CD4-positive, alpha-beta memory T cell (primary cell): ENCODE results near the gene CCDC177. TPM values are rescaled to one million over a fixed set of nuclear protein-coding genes. Genes with fewer than 3 reads are reported as not detected.

ENCODE experiments used
- CTCF ChIA-PET: fragments of 350-600 bp; sonication (Branson Sonifier 250); formaldehyde crosslinking; loops from one replicate; lab custom pipeline; 2021; ENCODE audit warnings: inconsistent platforms; ENCODE audit not compliant: partially characterized antibody; lab: Charles Lee
- POLR2A ChIA-PET: fragments of 350-600 bp; sonication (Branson Sonifier 250); formaldehyde crosslinking; loops from one replicate; lab custom pipeline; 2021; ENCODE audit not compliant: partially characterized antibody; lab: Charles Lee
- DNase-seq, 5 donors: peaks; one replicate each; pipeline versions ENCODE4 v3.0.0 to v3.0.0-alpha.2; 2020 to 2022; ENCODE audit warnings: mixed read lengths in 1 of 5
- H3K27ac ChIP-seq: one replicate; pipeline ENCODE4 v1.7.0; 2013; ENCODE audit warnings: low read depth, low read length
- H3K27me3 ChIP-seq: 2 replicates; pipeline ENCODE4 v1.7.0; 2013; ENCODE audit warnings: mild to moderate bottlenecking, low read length, moderate library complexity; ENCODE audit not compliant: insufficient read depth
- H3K36me3 ChIP-seq: 2 replicates; pipeline ENCODE4 v1.7.0; 2013; ENCODE audit warnings: mild to moderate bottlenecking, low read length, moderate library complexity; ENCODE audit not compliant: insufficient read depth
- H3K4me1 ChIP-seq: 2 replicates; pipeline ENCODE4 v1.7.0; 2013; ENCODE audit warnings: mild to moderate bottlenecking, low read length, moderate library complexity; ENCODE audit not compliant: insufficient read depth
- H3K4me3 ChIP-seq, 2 donors: one replicate each; pipeline ENCODE4 v1.7.0; 2013; ENCODE audit warnings: low read length in 2 of 2, mild to moderate bottlenecking in 1 of 2
- H3K9me3 ChIP-seq, 2 donors: one replicate each; pipeline ENCODE4 v1.7.0; 2013; ENCODE audit warnings: low read length in 2 of 2, control low read depth in 1 of 2; ENCODE audit not compliant: control insufficient read depth in 1 of 2
- H3K27ac Mint-ChIP-seq, 7 donors: one replicate each; pipeline ENCODE4 v1.8.0; 2020 to 2021; ENCODE audit warnings: mixed read lengths in 7 of 7, mild to moderate bottlenecking in 6 of 7, inconsistent platforms in 3 of 7, moderate library complexity in 3 of 7
- H3K27me3 Mint-ChIP-seq, 2 donors: one replicate each; pipeline ENCODE4 v1.8.0; 2020 to 2021; ENCODE audit warnings: mixed read lengths in 2 of 2
- H3K36me3 Mint-ChIP-seq, 2 donors: one replicate each; pipeline ENCODE4 v1.8.0; 2020 to 2021; ENCODE audit warnings: mixed read lengths in 2 of 2, inconsistent platforms in 1 of 2, mild to moderate bottlenecking in 1 of 2
- H3K4me1 Mint-ChIP-seq, 4 donors: one replicate each; pipeline ENCODE4 v1.8.0; 2020 to 2021; ENCODE audit warnings: mixed read lengths in 4 of 4, mild to moderate bottlenecking in 1 of 4
- H3K4me3 Mint-ChIP-seq, 8 donors: one replicate each; pipeline ENCODE4 v1.8.0; 2020 to 2021; ENCODE audit warnings: mixed read lengths in 8 of 8, mild to moderate bottlenecking in 7 of 8, moderate library complexity in 6 of 8, inconsistent platforms in 3 of 8
- H3K9me3 Mint-ChIP-seq, 8 donors: one replicate each; pipeline ENCODE4 v1.8.0; 2020 to 2021; ENCODE audit warnings: mixed read lengths in 8 of 8, mild to moderate bottlenecking in 5 of 8, inconsistent platforms in 3 of 8, moderate library complexity in 1 of 8
- intact Hi-C: fragments of 100-400 bp; cut with micrococcal nuclease; formaldehyde crosslinking; loops from one replicate; pipeline ENCODE4 v1.15.1; 2023
- polyA plus RNA-seq, 2 donors: library from polyadenylated mRNA; unstranded; fragments of 300-500 nt; fragmentation: Illumina TruSeq; gene quantifications; one replicate each; pipeline ENCODE4 v1.2.3, GENCODE V29; 2021
- total RNA-seq, 2 experiments: library from RNA; stranded (reverse); gene quantifications; one replicate each; pipeline ENCODE4 v1.2.3, GENCODE V29; 2021

The CCDC177 gene
- total and polyA plus RNA-seq, 4 experiments from 2014 or later, result not detected

- peaks cover 0 to 5% (median 0%) of the 10 kb centered on the region in 4 donors for H3K4me1 Mint-ChIP-seq
- no peaks in the 10 kb centered on the region for H3K27me3 ChIP-seq
- peaks cover 5 to 17% of the 10 kb centered on the region in 2 donors for H3K27me3 Mint-ChIP-seq
- no peak overlapping the region for H3K4me3 ChIP-seq
- DNase-seq, result no peak
- H3K27ac ChIP-seq, result no peak overlapping the region
- no peaks in the 10 kb centered on the region for H3K9me3 ChIP-seq
- no peak overlapping the region for H3K4me3 Mint-ChIP-seq
- H3K36me3 ChIP-seq, result no peaks in the 10 kb centered on the region
- H3K9me3 Mint-ChIP-seq, result no peaks in the 10 kb centered on the region
- H3K4me1 ChIP-seq, result no peaks in the 10 kb centered on the region
- no peak overlapping the region for H3K27ac Mint-ChIP-seq
- ChIA-PET CTCF (interaction anchor here (1.4 kb wide), 1 partner anchor 9 kb away, joined by 4 read pairs; no protein-coding TSS in a partner anchor), POLR2A (no interaction called here)
- intact Hi-C loops, result no loop called here
- no peaks in the 10 kb centered on the region for H3K36me3 Mint-ChIP-seq
Observed at GRCh38 chr14:69535230-69535848, 39.3 kb downstream of the CCDC177 start.

DNA sequence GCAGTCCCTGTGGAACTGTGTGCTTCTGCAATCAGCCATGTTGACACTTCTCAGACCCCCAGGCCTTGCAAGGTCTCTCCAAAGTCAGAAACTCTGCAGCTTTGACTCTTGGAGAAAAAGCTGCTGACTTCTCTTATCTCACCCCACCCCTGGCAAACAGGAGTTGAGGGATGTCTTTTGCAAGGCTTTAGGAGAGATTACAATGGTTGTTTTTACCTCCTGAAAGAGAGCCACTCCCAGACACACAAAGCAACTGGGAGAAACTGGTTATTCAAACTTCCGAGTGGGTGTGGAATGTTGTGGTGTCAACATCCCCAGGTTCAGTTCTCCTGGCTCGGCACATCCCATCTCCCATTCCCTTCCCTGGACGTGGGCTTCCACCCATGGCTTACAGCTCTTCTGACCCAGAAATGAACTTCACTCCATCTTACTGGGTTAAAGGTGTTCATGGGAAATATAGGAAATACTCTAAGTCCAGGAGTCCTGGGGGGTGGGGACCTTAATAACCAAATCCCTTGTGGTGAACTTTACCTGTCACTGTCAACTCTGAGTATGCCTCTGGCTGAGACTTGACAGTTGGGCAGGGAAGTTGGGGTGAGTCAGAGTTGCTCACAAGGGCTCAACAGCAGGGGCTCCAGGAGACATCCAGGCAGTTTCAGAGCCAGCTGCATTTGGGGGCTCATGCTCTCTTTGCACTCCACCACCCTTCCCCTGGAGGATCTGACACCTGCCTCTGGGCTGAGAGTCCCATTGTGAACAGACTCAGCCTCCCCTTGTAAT lies 41.9 kb downstream of the CCDC177 start:
- ChIA-PET CTCF (no interaction called here), POLR2A (interaction anchor here (1.2 kb wide), 1 partner anchor 14 kb away, joined by 3 read pairs; no protein-coding TSS in a partner anchor)
- Histone ChIP-seq H3K27me3 (no peaks in the 10 kb centered on the region), H3K4me1 (no peaks in the 10 kb centered on the region), H3K9me3 (no peaks in the 10 kb centered on the region), H3K36me3 (no peaks in the 10 kb centered on the region), H3K27ac (no peak overlapping the region), H3K4me3 (no peak overlapping the region)
- Mint-ChIP-seq H3K27me3 (peaks cover 5 to 16% of the 10 kb centered on the region in 2 donors), H3K4me1 (peaks cover 0 to 5% (median 0%) of the 10 kb centered on the region in 4 donors), H3K27ac (no peak overlapping the region), H3K4me3 (no peak overlapping the region), H3K9me3 (no peaks in the 10 kb centered on the region), H3K36me3 (no peaks in the 10 kb centered on the region)
- intact Hi-C loops, result no loop called here
- DNase-seq, result no peak

DNA sequence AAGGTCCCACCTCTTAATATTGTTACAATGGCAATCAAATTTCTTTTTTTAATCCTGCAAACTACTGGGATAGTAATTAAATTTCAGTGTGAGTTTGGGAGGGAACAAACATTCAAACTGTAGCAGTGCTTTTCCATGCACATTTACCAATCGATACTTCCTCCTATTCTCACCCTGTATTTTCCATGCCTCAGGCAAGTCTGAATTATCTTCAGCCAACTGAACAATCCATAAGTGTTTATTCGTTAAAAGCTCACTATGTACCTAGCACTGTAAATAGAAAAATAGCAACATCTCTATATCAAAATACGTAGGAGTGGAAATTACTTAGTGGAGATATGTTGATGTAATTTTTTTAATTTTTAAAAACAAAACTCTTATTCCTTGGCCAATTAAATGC lies 43.5 kb downstream of the CCDC177 start:
- Histone ChIP-seq H3K36me3 (no peaks in the 10 kb centered on the region), H3K4me3 (no peak overlapping the region), H3K9me3 (no peaks in the 10 kb centered on the region), H3K4me1 (no peaks in the 10 kb centered on the region), H3K27me3 (no peaks in the 10 kb centered on the region), H3K27ac (no peak overlapping the region)
- intact Hi-C loops, result no loop called here
- Mint-ChIP-seq H3K4me3 (no peak overlapping the region), H3K9me3 (no peaks in the 10 kb centered on the region), H3K4me1 (no peaks in the 10 kb centered on the region), H3K36me3 (no peaks in the 10 kb centered on the region), H3K27ac (no peak overlapping the region), H3K27me3 (peaks cover 2 to 12% of the 10 kb centered on the region in 2 donors)
- DNase-seq, result no peak
- POLR2A ChIA-PET, result no interaction called here
- CTCF ChIA-PET, result interaction anchor here (1.5 kb wide), 1 partner anchor 10 kb away, joined by 3 read pairs; no protein-coding TSS in a partner anchor

GRCh38 chr14:69530095-69530494 lies 44.6 kb downstream of the CCDC177 start:
- Histone ChIP-seq H3K4me1 (no peaks in the 10 kb centered on the region), H3K27ac (no peak overlapping the region), H3K36me3 (no peaks in the 10 kb centered on the region), H3K27me3 (no peaks in the 10 kb centered on the region), H3K9me3 (no peaks in the 10 kb centered on the region), H3K4me3 (no peak overlapping the region)
- Mint-ChIP-seq H3K4me3 (no peak overlapping the region), H3K36me3 (no peaks in the 10 kb centered on the region), H3K4me1 (no peaks in the 10 kb centered on the region), H3K9me3 (no peaks in the 10 kb centered on the region), H3K27me3 (peaks cover 0 to 5% of the 10 kb centered on the region in 2 donors), H3K27ac (no peak overlapping the region)
- no peak for DNase-seq
- CTCF ChIA-PET, result no interaction called here
- POLR2A ChIA-PET, result no interaction called here
- intact Hi-C loops, result no loop called here

GRCh38 chr14:69529563-69529962 lies 45.1 kb downstream of the CCDC177 start:
- CTCF ChIA-PET, result no interaction called here
- DNase-seq, result no peak
- Mint-ChIP-seq H3K36me3 (no peaks in the 10 kb centered on the region), H3K9me3 (no peaks in the 10 kb centered on the region), H3K4me3 (no peak overlapping the region), H3K4me1 (no peaks in the 10 kb centered on the region), H3K27me3 (peaks cover 1 to 2% of the 10 kb centered on the region in 2 donors), H3K27ac (no peak overlapping the region)
- Histone ChIP-seq H3K4me3 (no peak overlapping the region), H3K27me3 (no peaks in the 10 kb centered on the region), H3K4me1 (no peaks in the 10 kb centered on the region), H3K9me3 (no peaks in the 10 kb centered on the region), H3K27ac (no peak overlapping the region), H3K36me3 (no peaks in the 10 kb centered on the region)
- intact Hi-C loops, result no loop called here
- POLR2A ChIA-PET, result no interaction called here

GRCh38 chr14:69528930-69529329 lies 45.7 kb downstream of the CCDC177 start:
- no peaks in the 10 kb centered on the region for H3K4me1 ChIP-seq
- no peaks in the 10 kb centered on the region for H3K4me1 Mint-ChIP-seq
- CTCF ChIA-PET, result no interaction called here
- POLR2A ChIA-PET, result no interaction called here
- H3K9me3 ChIP-seq, result no peaks in the 10 kb centered on the region
- no peak for DNase-seq
- no peaks in the 10 kb centered on the region for H3K27me3 ChIP-seq
- H3K4me3 Mint-ChIP-seq, result no peak overlapping the region
- no peaks in the 10 kb centered on the region for H3K36me3 ChIP-seq
- H3K36me3 Mint-ChIP-seq, result no peaks in the 10 kb centered on the region
- H3K4me3 ChIP-seq, result no peak overlapping the region
- H3K27ac Mint-ChIP-seq, result no peak overlapping the region
- intact Hi-C loops, result no loop called here
- H3K9me3 Mint-ChIP-seq, result no peaks in the 10 kb centered on the region
- H3K27me3 Mint-ChIP-seq, result peaks cover 1 to 2% of the 10 kb centered on the region in 2 donors
- no peak overlapping the region for H3K27ac ChIP-seq

DNA sequence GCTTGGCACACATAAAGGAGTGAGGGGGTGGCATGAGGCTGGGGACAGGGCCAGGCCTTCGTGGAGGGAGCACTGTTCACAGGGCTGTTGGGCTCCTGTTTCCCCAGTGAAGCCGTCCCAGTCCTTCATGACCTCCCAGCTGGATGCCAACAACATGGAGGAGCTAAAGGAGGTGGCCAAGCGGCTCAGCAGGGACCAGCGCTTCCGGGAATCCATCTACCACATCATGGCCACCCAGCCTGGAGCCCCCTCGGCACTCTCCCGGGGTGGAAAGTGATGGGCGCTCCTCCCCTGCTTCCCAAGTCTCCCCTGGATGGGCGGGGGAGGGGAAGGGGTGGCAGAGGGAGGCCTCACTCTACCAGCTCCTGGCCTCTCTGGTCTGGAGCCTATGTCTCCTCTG lies 46.5 kb downstream of the CCDC177 start:
- Mint-ChIP-seq H3K4me1 (no peaks in the 10 kb centered on the region), H3K27me3 (peaks cover under 1 to 1% of the 10 kb centered on the region in 2 donors), H3K9me3 (no peaks in the 10 kb centered on the region), H3K4me3 (no peak overlapping the region), H3K36me3 (no peaks in the 10 kb centered on the region), H3K27ac (no peak overlapping the region)
- H3K27me3 ChIP-seq, result no peaks in the 10 kb centered on the region
- H3K27ac ChIP-seq, result no peak overlapping the region
- CTCF ChIA-PET, result no interaction called here
- no peak for DNase-seq
- H3K4me1 ChIP-seq, result no peaks in the 10 kb centered on the region
- H3K36me3 ChIP-seq, result no peaks in the 10 kb centered on the region
- no peak overlapping the region for H3K4me3 ChIP-seq
- POLR2A ChIA-PET, result no interaction called here
- intact Hi-C loops, result no loop called here
- no peaks in the 10 kb centered on the region for H3K9me3 ChIP-seq
